MCF 10A (cell line): ENCODE results near the gene LPCAT3. TPM values are rescaled to one million over a fixed set of nuclear protein-coding genes. Genes with fewer than 3 reads are reported as not detected.

Experiments used
- BruUV-seq: library from RNA; stranded (reverse); fragments of 400-500 nt; replicated peaks from 2 replicates; lab custom pipeline; 2021; lab: Mats Ljungman, UMichigan
- CTCF ChIA-PET: fragments of 300-600 bp; sonication (Branson Sonifier 250); formaldehyde crosslinking; extraction: SDS; loops from one replicate; lab custom pipeline; 2021; ENCODE audit warnings: antibody characterized with exemption, inconsistent platforms; lab: Yijun Ruan, JAX
- POLR2A ChIA-PET: fragments of 300-600, 350-650 bp; sonication (Branson Sonifier 250); formaldehyde crosslinking; extraction: SDS; loops from one replicate; lab custom pipeline; 2020; ENCODE audit warnings: antibody characterized with exemption, inconsistent platforms; lab: Yijun Ruan, JAX
- DNase-seq: peaks from one replicate; pipeline ENCODE4 v3.0.0-alpha.2; 2018; ENCODE audit not compliant: unreplicated experiment
- H3K27ac Mint-ChIP-seq: one replicate; pipeline ENCODE4 v1.8.0; 2022; ENCODE audit warnings: mild to moderate bottlenecking, low read depth, mixed read lengths; ENCODE audit not compliant: unreplicated experiment
- H3K27me3 Mint-ChIP-seq: one replicate; pipeline ENCODE4 v1.8.0; 2022; ENCODE audit warnings: mixed read lengths; ENCODE audit not compliant: insufficient read depth, unreplicated experiment
- H3K36me3 Mint-ChIP-seq: one replicate; pipeline ENCODE4 v1.8.0; 2022; ENCODE audit warnings: mild to moderate bottlenecking, moderate library complexity, mixed read lengths; ENCODE audit not compliant: insufficient read depth, unreplicated experiment
- H3K4me1 Mint-ChIP-seq: one replicate; pipeline ENCODE4 v1.8.0; 2022; ENCODE audit warnings: mixed read lengths; ENCODE audit not compliant: insufficient read depth, unreplicated experiment
- H3K4me3 Mint-ChIP-seq: one replicate; pipeline ENCODE4 v1.8.0; 2022; ENCODE audit warnings: mild to moderate bottlenecking, moderate library complexity, mixed read lengths; ENCODE audit not compliant: unreplicated experiment
- H3K9me3 Mint-ChIP-seq: one replicate; pipeline ENCODE4 v1.8.0; 2022; ENCODE audit warnings: mixed read lengths; ENCODE audit not compliant: unreplicated experiment
- intact Hi-C: fragments of 100-400 bp; cut with micrococcal nuclease; formaldehyde crosslinking; loops from 2 replicates; pipeline ENCODE4 v1.14.1; 2022
- total RNA-seq: library from RNA; stranded (reverse); gene quantifications from 2 replicates; pipeline ENCODE4 v1.2.3, GENCODE V29; 2022
- TF ChIP-seq, protein P1 (sequence below): fragments of 200-600 bp; IDR thresholded peaks from one replicate; pipeline ENCODE4 v1.8.0; 2022; ENCODE audit warnings: antibody characterized with exemption, mild to moderate bottlenecking; ENCODE audit not compliant: unreplicated experiment

LPCAT3 gene
- total RNA-seq, 1 experiment from 2014 or later = 14.4 TPM

DNA sequence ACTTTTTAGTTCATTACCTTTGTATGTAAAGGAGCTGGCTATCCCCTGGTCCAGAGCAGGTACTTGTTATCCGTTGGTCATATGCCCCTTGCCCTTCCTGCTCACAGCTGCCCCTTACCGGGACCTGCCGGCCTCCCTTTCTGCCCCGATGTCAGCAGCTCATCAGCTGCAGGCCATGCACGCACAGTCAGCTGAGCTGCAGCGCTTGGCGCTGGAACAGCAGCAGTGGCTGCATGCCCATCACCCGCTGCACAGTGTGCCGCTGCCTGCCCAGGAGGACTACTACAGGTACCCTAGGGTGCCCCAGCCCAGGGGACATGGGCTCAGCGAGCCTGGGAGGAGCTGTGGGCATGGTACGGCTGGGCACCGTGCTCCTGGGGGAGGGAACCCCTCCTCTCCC is 77.0 kb downstream of the LPCAT3 start:
- ChIA-PET CTCF (interaction anchor here (0.9 to 9.7 kb wide), 4 partner anchors 18 to 69 kb away, joined by 3 to 114 read pairs (median 12); partner anchors contain the start of gene SPSB2), POLR2A (interaction anchor here (0.9 to 2.9 kb wide), 4 partner anchors 16 to 73 kb away, joined by 3 to 29 read pairs (median 4); partner anchors contain the start of gene LRRC23)
- H3K27ac Mint-ChIP-seq = peak overlapping the region; percentile 81
- intact Hi-C loops = no loop called here
- no peaks in the 10 kb centered on the region for H3K9me3 Mint-ChIP-seq
- peaks cover 94% of the 10 kb centered on the region for H3K36me3 Mint-ChIP-seq
- DNase-seq = no peak
- BruUV-seq = no TSS peak
- H3K4me3 Mint-ChIP-seq = no peak overlapping the region
- H3K4me1 Mint-ChIP-seq = peaks cover 25% of the 10 kb centered on the region
- no peaks in the 10 kb centered on the region for H3K27me3 Mint-ChIP-seq
- TF ChIP-seq, protein P1, sequence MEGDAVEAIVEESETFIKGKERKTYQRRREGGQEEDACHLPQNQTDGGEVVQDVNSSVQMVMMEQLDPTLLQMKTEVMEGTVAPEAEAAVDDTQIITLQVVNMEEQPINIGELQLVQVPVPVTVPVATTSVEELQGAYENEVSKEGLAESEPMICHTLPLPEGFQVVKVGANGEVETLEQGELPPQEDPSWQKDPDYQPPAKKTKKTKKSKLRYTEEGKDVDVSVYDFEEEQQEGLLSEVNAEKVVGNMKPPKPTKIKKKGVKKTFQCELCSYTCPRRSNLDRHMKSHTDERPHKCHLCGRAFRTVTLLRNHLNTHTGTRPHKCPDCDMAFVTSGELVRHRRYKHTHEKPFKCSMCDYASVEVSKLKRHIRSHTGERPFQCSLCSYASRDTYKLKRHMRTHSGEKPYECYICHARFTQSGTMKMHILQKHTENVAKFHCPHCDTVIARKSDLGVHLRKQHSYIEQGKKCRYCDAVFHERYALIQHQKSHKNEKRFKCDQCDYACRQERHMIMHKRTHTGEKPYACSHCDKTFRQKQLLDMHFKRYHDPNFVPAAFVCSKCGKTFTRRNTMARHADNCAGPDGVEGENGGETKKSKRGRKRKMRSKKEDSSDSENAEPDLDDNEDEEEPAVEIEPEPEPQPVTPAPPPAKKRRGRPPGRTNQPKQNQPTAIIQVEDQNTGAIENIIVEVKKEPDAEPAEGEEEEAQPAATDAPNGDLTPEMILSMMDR = no peak

DNA sequence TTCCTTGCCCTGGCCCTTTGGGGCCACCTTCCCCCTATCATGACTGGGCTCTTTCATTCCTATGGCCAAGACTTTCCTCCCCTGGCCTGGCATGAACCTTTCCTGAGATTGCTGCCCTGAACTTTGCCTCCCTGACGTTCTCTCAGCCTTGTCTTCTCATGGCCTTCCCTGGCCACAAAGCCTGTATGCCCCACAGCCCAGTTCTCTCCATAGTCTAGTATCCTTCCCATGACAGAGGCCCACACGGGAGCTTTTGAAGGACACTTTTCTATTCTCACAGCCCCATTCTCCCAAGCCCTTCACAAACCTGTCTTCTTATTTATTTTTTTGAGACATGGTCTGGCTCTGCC is 79.1 kb downstream of the LPCAT3 start:
- TF ChIP-seq, protein P1 = no peak
- Mint-ChIP-seq H3K4me1 (peaks cover 22% of the 10 kb centered on the region), H3K36me3 (peaks cover 97% of the 10 kb centered on the region), H3K27ac (no peak overlapping the region), H3K27me3 (no peaks in the 10 kb centered on the region), H3K9me3 (no peaks in the 10 kb centered on the region), H3K4me3 (peak overlapping the region; percentile 43)
- no TSS peak for BruUV-seq
- ChIA-PET CTCF (interaction anchor here (0.6 to 9.7 kb wide), 10 partner anchors 9 to 170 kb away, joined by 3 to 114 read pairs (median 4); no protein-coding TSS in a partner anchor), POLR2A (interaction anchor here (1.0 to 2.9 kb wide), 4 partner anchors 14 to 174 kb away, joined by 3 to 29 read pairs (median 6); no protein-coding TSS in a partner anchor)
- intact Hi-C loops = loop anchor here (2.0 kb wide), 1 partner anchor 70 kb away; no protein-coding TSS in a partner anchor
- no peak for DNase-seq

DNA sequence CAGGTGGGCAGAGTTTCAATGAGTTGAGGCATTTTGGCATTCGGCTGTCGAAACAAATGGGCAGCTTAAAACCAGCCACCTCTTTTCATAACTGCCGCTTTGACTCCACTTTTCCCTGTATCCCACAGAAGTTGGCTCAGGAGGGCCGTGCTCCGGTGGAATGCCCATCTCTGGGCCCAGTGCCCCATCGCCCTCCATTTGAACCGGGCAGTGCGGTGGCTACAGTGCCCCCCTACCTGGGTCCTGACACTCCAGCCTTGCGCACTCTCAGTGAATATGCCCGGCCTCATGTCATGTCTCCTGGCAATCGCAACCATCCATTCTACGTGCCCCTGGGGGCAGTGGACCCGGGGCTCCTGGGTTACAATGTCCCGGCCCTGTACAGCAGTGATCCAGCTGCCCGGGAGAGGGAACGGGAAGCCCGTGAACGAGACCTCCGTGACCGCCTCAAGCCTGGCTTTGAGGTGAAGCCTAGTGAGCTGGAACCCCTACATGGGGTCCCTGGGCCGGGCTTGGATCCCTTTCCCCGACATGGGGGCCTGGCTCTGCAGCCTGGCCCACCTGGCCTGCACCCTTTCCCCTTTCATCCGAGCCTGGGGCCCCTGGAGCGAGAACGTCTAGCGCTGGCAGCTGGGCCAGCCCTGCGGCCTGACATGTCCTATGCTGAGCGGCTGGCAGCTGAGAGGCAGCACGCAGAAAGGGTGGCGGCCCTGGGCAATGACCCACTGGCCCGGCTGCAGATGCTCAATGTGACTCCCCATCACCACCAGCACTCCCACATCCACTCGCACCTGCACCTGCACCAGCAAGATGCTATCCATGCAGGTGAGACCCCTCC is 79.7 kb downstream of the LPCAT3 start:
- ChIA-PET CTCF (interaction anchor here (0.6 to 9.7 kb wide), 12 partner anchors 9 to 455 kb away, joined by 3 to 114 read pairs (median 6); no protein-coding TSS in a partner anchor), POLR2A (interaction anchor here (0.6 to 2.9 kb wide), 16 partner anchors 7 to 326 kb away, joined by 3 to 55 read pairs (median 4); partner anchors contain the start of genes ATN1, SPSB2 and USP5)
- intact Hi-C loops = loop anchor here (1.0 to 2.0 kb wide), 2 partner anchors 14 to 70 kb away; no protein-coding TSS in a partner anchor
- no peaks in the 10 kb centered on the region for H3K27me3 Mint-ChIP-seq
- H3K4me1 Mint-ChIP-seq = peaks cover 28% of the 10 kb centered on the region
- H3K9me3 Mint-ChIP-seq = no peaks in the 10 kb centered on the region
- peaks cover 97% of the 10 kb centered on the region for H3K36me3 Mint-ChIP-seq
- peak overlapping the region; percentile 71 for H3K4me3 Mint-ChIP-seq
- H3K27ac Mint-ChIP-seq = peak overlapping the region; percentile 52
- no peak for DNase-seq
- BruUV-seq = TSS peak; percentile 20
- TF ChIP-seq, protein P1 = no peak
